SU-DHL-6 (cell line): ENCODE measurements around the gene GHRH.

Source experiments
- H2AFZ ChIP-seq: fragments of 200-600 bp; sonication (generic); 2 replicates; pipeline ENCODE4 v1.6.1; 2014; ENCODE audit warnings: low read depth, mild to moderate bottlenecking, moderate library complexity, mixed read lengths, antibody characterized with exemption, low read length; ENCODE audit not compliant: severe bottlenecking
- H3F3A ChIP-seq: fragments of 200-600 bp; shearing (Covaris generic); 2 replicates; pipeline ENCODE4 v1.6.0; 2016; ENCODE audit warnings: antibody characterized with exemption, mild to moderate bottlenecking; ENCODE audit not compliant: insufficient read depth
- H3K27ac ChIP-seq: fragments of 200-600 bp; sonication (generic); 2 replicates; pipeline ENCODE4 v1.5.1; 2016; ENCODE audit warnings: low read depth, mild to moderate bottlenecking, low read length, moderate library complexity, mixed read lengths
- H3K27me3 ChIP-seq: fragments of 200-600 bp; sonication (generic), shearing (Covaris generic); 2 replicates; pipeline ENCODE4 v1.6.0; 2014; ENCODE audit warnings: mild to moderate bottlenecking, low read length
- H3K36me3 ChIP-seq: fragments of 200-600 bp; sonication (generic); 2 replicates; pipeline ENCODE4 v1.6.1; 2014; ENCODE audit warnings: mild to moderate bottlenecking, low read length, mixed read lengths
- H3K4me2 ChIP-seq: fragments of 300-600, 200-600 bp; shearing (Covaris generic), sonication (generic); 2 replicates; pipeline ENCODE4 v1.6.0; 2014; ENCODE audit warnings: low read length, low read depth, mild to moderate bottlenecking; ENCODE audit not compliant: poor library complexity, severe bottlenecking
- H3K4me3 ChIP-seq: fragments of 200-600 bp; sonication (generic); 2 replicates; pipeline ENCODE4 v1.5.1; 2014; ENCODE audit warnings: antibody characterized with exemption, low read length, mild to moderate bottlenecking, mixed read lengths; ENCODE audit not compliant: insufficient read depth, poor library complexity, severe bottlenecking
- H3K79me2 ChIP-seq: fragments of 200-600 bp; sonication (generic); 2 replicates; pipeline ENCODE4 v1.6.1; 2014; ENCODE audit warnings: mild to moderate bottlenecking, low read length, moderate library complexity; ENCODE audit not compliant: insufficient read depth
- H3K9ac ChIP-seq: fragments of 200-600 bp; sonication (generic); 2 replicates; pipeline ENCODE4 v1.7.0; 2014; ENCODE audit warnings: mild to moderate bottlenecking, low read length
- H3K9me2 ChIP-seq: fragments of 200-600 bp; sonication (generic); replicated peaks from 2 replicates; pipeline ENCODE4 v1.6.1; 2014; ENCODE audit warnings: low read length; ENCODE audit not compliant: insufficient read depth
- H3K9me3 ChIP-seq: fragments of 200-600 bp; sonication (generic); 2 replicates; pipeline ENCODE4 v1.6.1; 2014; ENCODE audit warnings: low read length, mixed read lengths; ENCODE audit not compliant: insufficient read depth
- H4K20me1 ChIP-seq: fragments of 200-600 bp; sonication (generic); 2 replicates; pipeline ENCODE4 v1.6.1; 2014; ENCODE audit warnings: low read depth, mild to moderate bottlenecking, antibody characterized with exemption, low read length, moderate library complexity, mixed read lengths
- CTCF ChIP-seq: fragments of 200-600 bp; sonication (generic); IDR thresholded peaks from one replicate; pipeline ENCODE4 v1.5.1; 2017; ENCODE audit warnings: antibody characterized with exemption, mild to moderate bottlenecking, low read length, moderate library complexity; ENCODE audit not compliant: insufficient read depth, poor library complexity, severe bottlenecking
- EZH2phosphoT487 ChIP-seq: fragments of 200-600 bp; sonication (generic), shearing (Covaris generic); conservative IDR thresholded peaks from 2 replicates; pipeline ENCODE4 v1.6.1; 2018; ENCODE audit warnings: mild to moderate bottlenecking, antibody characterized with exemption, low read length, moderate library complexity, mixed read lengths

The GHRH gene

DNA sequence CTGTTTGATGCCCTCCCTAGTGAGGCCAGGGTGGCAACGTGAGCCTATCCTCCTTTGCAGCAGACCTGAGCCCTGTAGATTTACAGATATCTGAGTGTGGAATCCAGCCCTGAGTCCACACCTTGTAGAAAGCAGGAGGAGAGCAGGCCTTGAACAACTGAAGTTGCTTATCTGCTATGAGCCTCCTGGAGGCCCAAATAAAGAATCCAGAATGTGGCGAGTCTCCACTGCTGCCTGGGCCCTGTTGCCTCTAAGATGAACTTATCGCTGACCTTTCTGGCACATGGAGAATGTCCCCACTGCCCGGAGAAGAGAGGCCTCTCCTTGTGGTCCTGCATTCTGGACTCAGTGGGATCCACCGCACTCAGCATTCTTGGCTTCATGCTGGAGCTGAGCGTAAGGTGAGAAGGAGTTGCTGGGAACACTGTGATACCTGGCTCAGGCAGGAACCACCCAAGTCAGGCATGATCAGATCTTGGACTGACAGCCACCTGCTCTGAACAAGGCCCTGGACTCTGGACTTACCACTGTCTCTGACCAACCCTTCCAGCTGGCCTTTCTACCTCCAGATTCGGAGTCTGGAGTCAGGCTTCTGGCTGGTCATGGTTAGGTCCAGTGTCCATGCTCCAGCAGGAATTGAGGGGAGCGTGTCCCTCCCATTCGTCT is 22.0 kb upstream of the GHRH start:
- Histone ChIP-seq H3K9ac (no peak overlapping the region), H3K9me2 (no peaks in the 10 kb centered on the region), H3K79me2 (no peaks in the 10 kb centered on the region), H2AFZ (no peak overlapping the region), H4K20me1 (no peaks in the 10 kb centered on the region), H3K4me2 (no peak overlapping the region), H3K27ac (no peak overlapping the region), H3K9me3 (no peaks in the 10 kb centered on the region), H3F3A (0 out of 2 replicates have a peak, but pooled peaks cover 3% of the 10 kb centered on the region), H3K36me3 (no peaks in the 10 kb centered on the region), H3K4me3 (no peak overlapping the region), H3K27me3 (no peaks in the 10 kb centered on the region)
- TF ChIP-seq CTCF (no peak), EZH2phosphoT487 (no peak)

DNA sequence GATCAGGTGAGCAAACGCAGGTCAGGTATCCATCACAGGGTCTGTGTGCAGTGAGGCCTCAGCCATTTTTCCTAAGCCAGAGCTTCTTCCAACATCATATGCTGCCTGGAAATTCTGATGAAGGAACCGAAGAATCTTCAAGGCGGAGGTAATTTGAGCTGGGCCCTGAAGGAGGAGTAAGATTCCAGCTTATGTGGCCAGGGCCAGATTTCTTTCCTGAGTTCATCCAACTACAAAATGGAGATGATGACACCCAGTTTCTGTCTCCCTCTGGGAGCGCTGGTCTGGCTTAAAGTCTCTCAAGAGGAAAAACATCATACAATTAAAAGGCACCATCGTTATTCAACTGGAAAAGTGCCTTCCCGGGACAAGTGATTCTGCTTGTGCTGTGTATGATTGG is 20.9 kb upstream of the GHRH start:
- Histone ChIP-seq H3K79me2 (no peaks in the 10 kb centered on the region), H3K4me2 (no peak overlapping the region), H3K36me3 (no peaks in the 10 kb centered on the region), H3K9ac (no peak overlapping the region), H3K27ac (no peak overlapping the region), H3F3A (no peaks in the 10 kb centered on the region), H3K9me3 (no peaks in the 10 kb centered on the region), H3K27me3 (no peaks in the 10 kb centered on the region), H3K4me3 (no peak overlapping the region), H3K9me2 (no peaks in the 10 kb centered on the region), H4K20me1 (no peaks in the 10 kb centered on the region), H2AFZ (no peak overlapping the region)
- TF ChIP-seq CTCF (no peak), EZH2phosphoT487 (no peak)

DNA sequence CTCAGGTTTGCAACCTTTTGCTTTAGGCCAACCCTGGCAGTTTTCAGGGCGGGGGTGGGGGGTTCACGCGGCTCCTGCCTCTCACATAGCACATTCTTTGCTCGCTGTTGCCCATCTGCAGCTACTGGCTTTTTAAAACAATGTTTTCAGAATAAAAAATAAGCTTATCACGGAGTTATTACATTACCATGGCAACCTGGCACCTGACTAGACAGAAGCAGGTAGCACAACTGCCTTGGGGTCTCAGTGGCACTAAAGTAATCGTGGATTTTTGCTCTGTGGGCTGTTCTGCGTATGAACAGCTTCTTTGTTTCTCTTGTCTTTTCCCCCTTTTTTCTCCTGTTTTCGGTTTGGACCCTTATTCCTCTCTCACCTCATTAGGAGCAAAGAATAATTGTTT is 18.8 kb upstream of the GHRH start:
- no peak overlapping the region for H3K9ac ChIP-seq
- H3K79me2 ChIP-seq: no peaks in the 10 kb centered on the region
- H4K20me1 ChIP-seq: no peaks in the 10 kb centered on the region
- no peaks in the 10 kb centered on the region for H3K9me3 ChIP-seq
- H3K9me2 ChIP-seq: no peaks in the 10 kb centered on the region
- TF ChIP-seq EZH2phosphoT487: no peak
- no peak for TF ChIP-seq CTCF
- H3K4me3 ChIP-seq: no peak overlapping the region
- no peak overlapping the region for H3K4me2 ChIP-seq
- H3K27me3 ChIP-seq: no peaks in the 10 kb centered on the region
- no peak overlapping the region for H3K27ac ChIP-seq
- H3K36me3 ChIP-seq: no peaks in the 10 kb centered on the region
- no peak overlapping the region for H2AFZ ChIP-seq
- no peaks in the 10 kb centered on the region for H3F3A ChIP-seq
